GM21360 (cell line): Measurements from ENCODE around the gene GPX4.

Experiments used
- ATAC-seq: cut with Tn5 transposase; IDR thresholded peaks from one replicate; pipeline ENCODE4 v1.9.1; 2021; ENCODE audit warnings: mild to moderate bottlenecking, moderate library complexity; ENCODE audit not compliant: unreplicated experiment

GPX4 gene

GRCh38 chr19:1146858-1147780 lies 43.3 kb downstream of the GPX4 start:
- no peak for ATAC-seq

DNA sequence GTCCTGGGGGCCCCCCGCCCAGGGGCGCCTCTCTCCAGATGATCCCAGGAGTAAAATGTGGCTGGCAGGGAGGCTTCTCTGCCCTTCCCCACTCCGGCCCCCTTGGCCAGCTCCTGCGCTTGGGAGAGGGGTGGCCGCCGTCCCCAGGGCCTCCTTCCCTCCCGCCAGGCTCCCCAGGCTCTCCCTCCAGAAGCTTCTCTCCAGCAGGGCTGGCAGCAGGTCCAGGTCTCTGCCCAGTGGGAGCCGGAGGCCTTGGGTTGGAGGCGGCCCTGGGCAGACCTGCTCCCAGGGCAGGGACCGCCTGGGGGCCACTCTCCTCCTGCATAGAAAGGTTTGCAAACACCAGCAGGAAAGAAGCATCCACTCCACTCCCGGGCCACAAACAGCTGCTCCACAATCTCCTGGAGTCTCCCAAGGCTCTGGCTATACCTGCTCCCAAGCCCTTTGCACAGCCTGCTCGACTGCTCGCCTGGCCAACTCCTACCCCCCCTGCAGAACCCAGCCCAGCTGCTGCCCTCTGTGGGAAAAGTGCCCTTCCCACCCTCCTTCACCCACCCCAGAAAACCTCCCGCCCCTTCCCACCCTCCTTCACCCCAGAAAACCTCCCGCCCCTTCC lies 44.2 kb downstream of the GPX4 start:
- no peak for ATAC-seq

- no peak for ATAC-seq
Observed at GRCh38 chr19:1149259-1150045, 45.7 kb downstream of the GPX4 start.

- no peak for ATAC-seq
Observed at GRCh38 chr19:1150333-1151036, 46.7 kb downstream of the GPX4 start.

DNA sequence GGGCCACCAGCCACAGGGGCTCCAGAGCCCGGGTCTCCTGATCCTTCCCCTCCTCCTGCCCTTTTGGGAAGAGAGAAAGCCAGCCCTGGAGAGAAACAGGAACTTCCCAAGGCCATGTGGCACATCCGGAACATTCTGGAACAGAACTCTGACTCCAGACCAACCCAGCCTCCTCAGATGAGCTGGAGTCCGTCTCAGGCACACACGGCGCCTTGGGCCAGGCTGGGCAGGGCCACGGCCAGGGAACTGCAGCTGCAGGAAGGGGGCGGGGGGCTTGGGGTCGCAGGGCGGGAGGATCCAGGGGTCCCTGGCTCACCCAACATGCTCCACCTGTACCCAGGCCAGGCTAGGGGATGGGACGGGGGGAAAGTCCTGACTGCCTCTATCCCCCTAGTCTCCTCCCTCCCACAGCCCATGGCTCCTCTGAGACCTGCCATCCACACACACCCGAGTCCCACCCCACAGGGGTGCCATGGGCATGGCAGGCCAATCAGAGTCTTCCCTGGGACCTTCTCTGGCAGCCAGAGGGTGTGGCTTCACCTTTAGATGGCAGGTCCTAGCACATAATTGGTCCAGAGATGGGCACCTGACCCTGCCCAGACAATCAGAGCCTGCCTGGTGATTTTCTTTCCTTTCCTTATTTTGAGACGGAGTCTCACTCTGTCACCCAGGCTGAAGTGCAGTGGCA lies 47.4 kb downstream of the GPX4 start:
- ATAC-seq, result no peak

DNA sequence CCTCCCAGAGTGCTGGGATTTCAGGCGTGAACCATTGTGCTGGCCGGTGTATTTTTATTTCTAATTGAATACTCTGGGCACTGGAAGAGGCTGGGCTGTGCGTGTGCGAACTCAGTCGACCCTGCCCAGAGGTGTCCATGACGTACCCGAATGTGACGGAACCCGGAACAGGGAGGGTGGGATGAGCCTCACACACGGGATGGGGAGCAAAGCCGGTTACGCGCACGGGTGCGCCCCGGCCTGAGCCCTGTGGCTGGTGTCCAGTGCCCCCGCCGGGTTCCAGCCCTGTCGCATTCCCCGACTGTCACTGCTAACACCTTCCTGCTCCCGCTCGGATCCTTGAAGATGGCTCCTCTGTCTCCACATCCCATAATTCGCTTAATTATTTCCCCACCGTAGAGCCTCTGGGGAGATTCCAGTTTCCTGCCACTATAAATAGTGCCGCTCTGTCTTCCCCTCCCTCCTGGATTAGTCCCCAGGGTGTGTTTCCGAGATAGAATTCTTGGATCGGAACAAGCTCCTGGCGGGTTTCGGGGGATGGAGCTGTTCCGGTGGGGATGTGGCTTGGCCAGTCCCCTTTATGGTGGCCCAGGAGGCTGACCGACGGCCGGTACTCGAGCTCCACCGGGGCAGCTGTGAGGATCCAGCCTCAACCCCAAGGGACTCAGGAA lies 48.3 kb downstream of the GPX4 start:
- ATAC-seq, result no peak

DNA sequence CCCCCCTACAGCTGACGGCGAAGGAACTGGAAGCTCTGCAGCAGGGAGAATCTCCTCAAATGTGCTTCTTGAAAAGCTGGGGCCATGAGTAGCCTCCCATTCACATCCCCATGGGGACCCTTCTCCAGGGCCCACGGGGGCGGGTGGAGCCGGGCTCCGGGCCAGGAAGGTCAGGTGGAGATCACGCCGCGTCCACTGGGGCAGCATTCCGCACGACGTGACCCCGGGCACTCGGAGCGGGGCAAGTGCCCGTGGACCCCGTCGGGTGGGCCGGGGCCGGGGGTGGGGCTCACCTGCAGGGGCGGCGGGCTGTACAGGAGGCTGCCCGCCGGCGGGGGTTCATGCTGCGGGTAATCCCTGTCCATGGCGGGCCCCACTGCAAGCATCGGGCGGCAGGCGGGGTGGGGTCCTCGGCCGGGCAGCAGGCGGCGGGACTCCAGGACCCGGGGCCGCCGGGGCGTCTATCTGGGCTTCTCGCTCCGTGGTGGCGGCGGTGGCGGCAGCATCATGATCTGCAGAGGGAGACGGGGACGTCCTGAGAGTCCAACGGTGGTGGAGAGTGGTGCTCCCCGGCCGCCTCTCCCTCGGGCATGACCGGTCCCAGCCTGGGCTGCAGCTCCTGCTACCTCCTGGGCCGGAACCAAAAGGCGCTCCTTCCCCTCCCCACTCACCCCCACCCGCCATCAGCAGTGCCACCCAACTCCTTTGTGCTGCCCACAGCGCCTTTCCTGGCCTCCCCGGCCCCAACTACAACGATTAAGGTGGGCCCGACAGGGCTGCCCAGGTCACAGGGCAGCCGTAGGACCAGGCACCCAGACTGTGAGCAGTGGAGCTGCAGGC lies 50.3 kb downstream of the GPX4 start:
- no peak for ATAC-seq

DNA sequence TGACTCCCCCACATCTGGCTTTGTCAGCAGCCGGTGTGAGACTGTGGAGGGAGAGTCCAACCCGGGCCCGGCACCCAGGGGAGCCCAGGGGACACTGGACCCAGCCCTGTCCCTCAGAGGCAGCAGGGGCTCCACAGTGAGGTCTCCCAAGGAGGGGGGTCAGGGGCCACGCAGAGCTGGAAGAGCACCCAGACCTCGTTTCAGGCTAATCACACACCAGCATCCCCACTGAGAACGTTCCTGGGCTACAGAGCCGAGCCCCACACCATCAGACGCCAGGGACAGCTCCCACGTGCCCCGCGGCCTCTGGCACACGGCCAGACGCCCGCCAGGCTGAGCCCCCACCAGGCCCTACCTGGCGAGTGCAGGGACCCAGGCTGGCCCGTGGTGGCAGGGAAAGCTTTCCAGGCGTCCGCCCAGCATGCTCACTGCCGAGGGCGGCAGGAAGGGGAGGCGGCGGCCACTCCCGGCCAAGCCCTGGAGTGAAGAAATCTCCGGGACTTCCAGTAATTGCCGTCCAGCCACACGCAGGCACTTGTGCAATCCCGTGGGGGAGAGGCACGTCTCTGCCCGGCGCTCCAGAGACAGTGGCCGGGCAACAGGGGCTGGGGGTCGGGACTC lies 51.0 kb downstream of the GPX4 start:
- ATAC-seq, result no peak

DNA sequence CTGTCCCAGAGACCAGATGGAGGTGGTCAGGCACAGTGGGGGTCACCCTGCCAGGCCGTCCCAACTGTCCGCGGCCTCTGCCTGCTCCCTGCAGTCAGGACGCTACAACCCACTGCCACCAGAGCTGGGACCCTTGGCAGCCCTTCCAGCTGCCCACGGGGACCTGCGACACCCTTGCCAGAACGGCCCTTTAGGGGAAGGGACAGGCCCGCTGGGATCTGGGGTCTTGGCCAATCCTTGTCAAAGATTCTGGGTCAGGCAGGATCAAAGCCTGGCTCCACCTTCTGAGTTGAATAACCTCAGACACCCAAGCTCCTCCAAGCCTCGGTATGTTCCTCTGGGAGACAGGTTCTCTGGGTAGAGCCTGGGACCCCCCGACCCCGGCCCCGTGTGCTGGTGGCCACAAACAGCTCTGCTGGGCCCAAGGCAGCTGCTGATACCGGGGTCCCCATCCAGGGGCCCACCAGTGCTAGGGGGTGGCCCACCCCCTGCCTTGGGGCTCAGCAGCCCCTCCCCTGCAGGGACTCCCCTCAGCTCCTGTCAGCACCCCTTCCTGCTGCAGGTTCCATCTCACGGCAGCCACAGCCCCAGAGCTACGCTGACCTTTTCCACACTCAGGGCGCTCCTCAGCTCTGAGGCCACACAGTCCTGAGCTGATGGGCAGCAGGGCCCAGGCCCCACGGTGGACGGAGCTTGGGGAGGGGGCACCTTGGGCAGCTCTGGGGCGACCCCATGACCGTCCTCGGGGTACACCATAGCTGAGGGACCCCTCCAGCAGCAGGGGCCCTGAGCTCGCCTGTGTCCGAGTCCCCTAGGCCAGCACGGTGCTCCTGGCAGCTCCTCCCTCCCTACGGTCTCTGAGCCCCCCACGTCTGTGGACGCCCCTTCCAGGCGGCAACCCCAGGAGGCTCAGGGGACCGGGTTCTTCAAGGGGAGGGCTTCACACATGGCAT lies 51.8 kb downstream of the GPX4 start:
- ATAC-seq, result no peak
